Fibroblast of upper back skin (primary cell): ENCODE results near the gene STK38.
"Not testable (repeated sequence)": the region's sequence is repeated elsewhere in the genome, so short reads cannot be mapped to it uniquely, and the experiment has no call there.

ENCODE experiments used
- DNase-seq: peaks from one replicate; pipeline ENCODE4 v3.0.0-alpha.2; 2013

Gene STK38

GRCh38 chr6:36517408-36517807, 29.9 kb downstream of the STK38 start:
- no peak for DNase-seq

- DNase-seq: no peak
These were observed 30.3 kb downstream of the STK38 start for GRCh38 chr6:36516988-36517387.

DNA sequence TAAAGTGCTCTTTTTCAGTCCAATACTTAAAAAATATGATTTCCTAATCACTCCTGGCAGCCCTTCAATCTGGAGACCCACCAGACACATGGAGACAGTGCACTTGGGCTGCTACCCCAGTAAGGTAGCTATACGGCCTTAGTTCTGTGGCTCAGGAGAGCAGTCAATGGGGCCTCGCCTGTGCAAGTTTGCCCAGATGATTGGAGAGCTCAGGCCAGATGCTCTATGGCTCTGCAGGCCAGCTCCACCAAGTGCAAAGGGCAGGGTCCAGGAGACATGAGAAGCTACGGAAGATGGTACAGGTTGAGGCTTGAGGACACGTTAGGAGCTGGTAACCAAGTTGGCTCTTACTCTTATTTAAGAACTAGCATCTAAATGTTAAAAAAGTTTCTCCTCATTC, 30.7 kb downstream of the STK38 start:
- DNase-seq: no peak

DNA sequence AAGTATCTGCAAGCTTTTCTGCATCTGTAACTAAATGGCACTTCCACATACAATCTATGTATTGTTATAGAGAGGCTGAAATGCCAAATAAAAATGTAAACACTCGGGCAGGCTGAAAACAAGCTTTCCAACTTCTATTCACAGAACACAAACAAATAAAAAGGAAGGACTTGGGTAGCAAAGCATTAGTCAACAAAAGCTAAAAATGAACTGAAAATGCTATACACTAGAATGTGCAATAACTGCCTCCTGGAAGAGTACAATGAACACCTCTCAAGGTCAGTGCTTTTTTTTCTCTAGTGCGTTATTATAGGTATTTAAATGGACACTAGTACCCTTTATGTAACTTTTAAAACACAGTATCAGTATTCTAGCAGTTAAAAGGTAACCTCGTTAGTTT, 31.4 kb downstream of the STK38 start:
- no peak for DNase-seq

DNA sequence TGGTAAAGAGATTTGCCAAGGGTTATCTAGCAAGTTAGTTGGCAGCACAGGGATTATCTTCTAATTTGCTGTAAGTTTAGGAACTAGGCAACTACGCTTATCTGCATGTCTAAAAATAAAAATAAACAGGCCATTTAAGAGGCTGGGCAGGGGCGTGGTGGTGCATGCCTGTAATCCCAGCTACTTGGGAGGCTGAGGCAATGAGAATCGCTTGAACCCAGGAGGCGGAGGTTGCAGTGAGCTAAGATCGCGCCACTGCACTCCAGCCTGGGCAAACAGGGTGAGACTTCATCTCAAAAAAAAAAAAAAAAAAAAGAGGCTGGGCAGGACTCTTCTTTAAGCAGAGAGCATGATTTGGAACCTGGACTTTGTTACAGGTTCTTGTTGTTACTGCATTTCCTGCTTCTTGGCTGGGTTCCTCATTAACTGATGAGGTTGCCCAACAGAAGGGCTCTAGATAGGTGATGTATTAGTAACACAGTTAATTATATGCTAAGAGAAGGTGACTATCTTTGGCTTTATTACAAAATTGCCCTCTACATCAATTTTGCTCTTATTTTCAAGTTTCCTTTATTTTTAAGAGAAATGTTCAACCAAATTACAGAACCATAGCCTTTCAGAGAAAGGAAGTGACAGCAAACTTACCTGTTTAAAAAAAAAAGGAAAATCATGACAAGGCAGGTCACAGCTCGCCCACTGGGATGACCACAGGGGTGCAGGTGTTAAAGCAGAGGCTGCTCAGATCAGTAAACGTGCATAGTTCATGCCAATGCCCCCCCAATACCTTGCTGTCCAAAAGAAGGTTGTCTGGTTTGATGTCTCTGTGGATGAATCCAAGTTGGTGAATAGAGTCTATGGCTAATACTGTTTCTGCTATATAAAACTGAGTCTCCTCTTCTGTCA, 32.5 kb downstream of the STK38 start:
- no peak for DNase-seq

- DNase-seq: no peak
These were observed 36.9 kb downstream of the STK38 start for GRCh38 chr6:36510365-36510764.

DNA sequence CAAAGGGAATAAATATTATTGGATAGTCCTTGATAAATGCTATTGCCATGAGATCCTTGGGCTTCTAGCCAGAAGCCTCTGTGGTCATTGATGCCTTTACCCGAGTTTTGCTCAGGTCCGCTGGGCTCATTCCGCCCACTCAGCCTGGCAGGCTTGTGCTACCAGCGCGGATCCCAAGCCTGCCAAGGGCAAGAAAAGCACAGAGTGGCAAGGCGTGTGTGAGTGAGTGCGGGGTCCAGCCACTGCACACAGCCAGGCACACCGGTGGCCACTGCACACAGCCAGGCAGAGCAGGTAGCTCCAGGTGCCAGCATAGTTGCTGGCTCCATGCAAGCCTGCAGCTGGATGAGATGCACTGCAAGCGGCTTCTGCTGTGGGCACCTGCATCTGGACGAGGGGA, 38.7 kb downstream of the STK38 start:
- DNase-seq: no peak

DNA sequence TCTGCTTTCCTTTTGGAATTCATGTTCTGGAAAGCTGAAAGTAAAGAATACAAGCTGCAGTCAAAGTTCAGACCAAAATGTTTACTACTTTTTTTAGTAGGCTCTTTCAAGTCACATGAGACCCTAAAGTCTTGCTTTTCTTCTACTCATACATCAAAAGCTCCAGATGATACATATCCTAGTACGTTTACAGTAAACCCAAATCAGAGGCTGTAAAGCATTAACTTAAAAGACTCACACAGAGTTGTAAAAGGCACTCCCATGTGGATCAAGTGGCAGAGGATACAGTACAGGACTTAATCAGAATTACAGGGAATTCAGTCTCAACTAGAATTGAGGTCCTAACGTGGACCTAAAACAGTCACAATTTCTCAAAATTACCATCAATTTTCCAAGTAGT, 40.7 kb downstream of the STK38 start:
- DNase-seq: no peak

- DNase-seq: no peak
These were observed 41.3 kb downstream of the STK38 start for GRCh38 chr6:36505744-36506534.

DNA sequence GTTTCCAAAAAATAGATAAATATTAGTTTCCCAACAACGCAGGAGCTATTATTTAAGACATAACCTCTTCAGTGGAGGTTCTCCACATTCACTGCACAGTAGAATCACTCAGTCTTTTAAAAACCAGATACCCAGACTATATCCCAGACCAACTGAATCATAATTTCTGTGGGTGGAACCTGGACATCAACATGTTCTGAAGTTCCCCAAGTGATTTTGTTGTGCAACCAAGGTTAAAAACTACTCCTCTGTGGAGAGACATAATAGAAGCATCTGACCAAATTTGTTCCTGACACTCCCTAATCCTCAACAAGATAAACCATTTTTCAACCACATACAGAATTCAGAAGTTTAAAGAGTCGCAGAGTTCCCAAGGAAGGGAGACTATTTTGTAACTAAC, 42.3 kb downstream of the STK38 start:
- no peak for DNase-seq

DNA sequence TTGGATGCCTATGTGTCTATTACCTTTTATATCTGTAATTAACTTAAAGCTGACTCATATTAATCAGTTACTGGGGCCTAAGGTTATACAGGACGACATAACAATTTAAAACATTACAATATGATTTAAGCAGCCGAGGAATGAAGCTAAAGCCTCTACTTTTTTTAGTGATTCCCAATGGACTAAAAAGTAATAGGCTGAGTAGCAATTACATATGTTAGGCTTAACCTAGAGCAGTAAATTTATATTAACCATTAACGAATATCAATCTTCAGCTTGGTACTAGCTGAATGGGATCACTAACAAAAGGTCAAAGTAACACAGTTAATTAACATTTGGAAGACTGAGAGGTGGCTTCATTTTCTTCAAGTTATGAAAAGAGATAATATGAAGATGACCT, 43.1 kb downstream of the STK38 start:
- DNase-seq: no peak

- DNase-seq: no peak
These were observed 45.6 kb downstream of the STK38 start for GRCh38 chr6:36501686-36502085.

DNA sequence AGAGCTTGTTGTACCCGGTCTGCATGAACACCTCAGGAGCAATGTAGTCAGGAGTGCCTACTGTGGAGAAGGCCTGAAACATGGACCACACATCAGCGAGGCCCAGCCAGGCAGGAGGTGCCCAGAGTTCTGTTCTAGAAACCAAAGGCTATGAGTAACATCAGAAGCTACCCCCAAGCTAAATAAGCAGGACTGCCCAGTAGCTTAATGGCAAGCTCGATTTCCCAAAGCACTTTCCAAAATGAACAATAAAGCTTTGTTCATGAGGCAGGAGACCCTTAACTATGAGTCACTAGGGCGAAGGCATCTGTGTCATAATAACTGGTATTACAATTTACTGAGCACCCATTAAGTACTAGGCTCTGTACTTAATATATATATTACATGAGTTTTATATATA, 47.4 kb downstream of the STK38 start:
- no peak for DNase-seq

DNA sequence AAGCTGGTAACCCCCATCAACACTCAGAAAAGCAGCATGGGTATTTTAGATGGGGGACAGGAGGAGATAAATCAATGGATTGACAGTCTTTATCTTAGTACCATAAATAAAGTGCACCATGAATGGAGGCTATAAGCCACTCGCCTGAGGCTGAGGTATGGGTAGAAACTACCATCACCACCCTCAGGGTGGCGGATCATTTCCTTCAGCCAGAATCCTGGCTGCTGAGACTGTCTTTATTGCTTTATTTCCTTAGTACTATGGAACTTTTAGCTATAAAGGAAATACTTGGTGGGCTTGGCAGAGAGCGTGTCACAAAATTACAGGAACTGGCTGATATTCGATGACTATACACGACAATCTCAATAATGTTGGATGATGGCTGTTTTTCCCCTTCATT, 52.2 kb downstream of the STK38 start:
- DNase-seq: no peak

DNA sequence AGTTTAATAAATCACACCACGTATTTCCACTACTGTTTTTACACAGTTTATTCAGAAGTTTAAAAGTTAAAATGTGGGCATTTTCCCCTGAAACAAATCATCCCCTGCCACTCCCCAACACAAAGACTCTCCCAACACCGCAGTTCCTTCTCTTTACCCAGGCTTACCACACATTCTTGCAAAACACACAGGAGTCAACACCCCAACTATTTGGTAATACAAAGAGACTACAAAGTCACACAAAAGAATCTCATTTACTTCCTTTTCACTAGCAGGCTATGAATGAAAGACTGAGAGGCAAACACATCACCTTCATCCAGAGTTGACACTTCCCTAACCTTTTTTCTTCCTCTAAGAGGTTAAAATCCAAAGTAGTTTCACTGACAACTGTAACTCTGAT, 53.4 kb downstream of the STK38 start:
- DNase-seq: no peak

DNA sequence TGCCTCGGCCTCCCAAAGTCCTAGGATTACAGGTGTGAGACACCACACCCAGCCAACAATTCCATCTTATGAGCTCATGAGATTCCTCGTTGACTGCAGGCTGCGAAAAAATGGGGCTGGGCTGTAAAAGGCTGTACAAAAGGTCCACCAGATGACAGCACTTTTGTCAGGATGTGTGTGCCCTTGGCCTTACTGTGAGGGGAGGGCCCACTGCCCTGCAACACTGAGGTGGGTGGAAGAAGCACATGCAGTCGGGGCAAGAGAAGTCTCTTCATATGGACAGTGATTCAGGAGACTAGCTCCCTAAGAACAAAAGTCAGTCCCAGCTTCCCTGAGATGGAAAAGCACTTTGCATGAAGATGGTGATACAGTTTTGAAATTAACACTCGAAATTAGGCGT, 54.0 kb downstream of the STK38 start:
- DNase-seq: no peak

DNA sequence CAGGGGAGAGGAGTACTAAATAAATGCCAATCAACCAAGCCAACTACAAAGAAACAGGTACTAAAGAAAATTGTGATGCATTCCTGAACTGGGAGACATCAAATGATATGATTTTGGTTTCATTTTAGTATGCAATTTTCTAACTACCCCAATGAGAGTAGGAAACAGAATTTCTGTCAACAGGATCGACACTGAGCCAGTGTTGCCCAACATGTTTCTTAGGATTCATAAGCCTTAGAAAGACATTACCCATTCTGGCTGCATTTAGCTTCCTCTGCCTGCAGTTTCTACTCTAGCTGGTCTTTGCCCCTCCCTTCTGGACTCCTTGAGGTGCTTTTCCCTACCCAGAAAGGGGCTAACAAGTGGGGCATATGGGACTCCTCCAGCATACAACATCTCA, 54.7 kb downstream of the STK38 start:
- no peak for DNase-seq

DNA sequence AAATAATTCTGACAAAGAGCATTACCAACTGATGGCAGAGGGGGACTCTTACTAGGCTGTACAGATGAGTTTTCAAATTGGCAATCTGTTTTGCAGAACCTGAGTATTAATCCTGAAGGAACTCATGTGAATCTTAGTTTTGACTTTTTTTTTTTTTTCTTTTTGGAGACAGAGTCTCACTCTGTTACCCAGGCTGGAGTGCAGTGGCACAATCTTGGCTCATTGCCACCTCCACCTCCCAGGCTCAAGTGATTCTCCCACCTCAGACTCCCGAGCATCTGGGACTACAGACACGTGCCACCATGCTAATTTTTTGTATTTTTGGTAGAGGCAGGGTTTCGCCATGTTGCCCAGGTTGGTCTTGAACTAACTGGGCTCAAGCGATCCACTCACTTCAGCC, 55.2 kb downstream of the STK38 start:
- no peak for DNase-seq

DNA sequence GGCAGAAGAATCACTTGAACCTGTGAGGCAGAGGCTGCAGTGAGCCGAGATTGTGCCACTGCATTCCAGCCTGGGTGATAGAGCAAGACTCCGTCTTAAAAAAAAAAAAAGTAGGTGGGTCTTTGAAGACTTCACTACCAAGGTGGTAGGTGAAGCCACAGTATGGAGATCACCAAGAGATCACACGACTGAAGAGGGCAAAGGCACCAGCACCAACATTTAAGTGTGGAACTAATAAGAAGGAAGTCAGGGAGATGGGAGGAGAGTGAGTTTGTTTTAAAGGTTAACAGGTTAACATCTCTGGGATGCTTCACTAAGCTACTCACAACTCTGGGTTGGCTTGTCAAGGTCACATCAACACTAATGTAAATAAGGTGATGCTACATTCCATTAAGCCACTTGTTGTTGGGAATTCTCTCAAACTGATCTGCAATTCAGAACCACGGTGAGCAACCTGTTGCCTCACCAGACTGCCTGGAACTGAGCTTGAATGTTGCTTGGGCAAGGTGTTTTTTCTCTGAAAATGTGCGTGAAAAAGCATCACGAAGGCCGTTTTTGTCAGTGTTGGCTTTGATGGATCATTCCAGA, 55.8 kb downstream of the STK38 start:
- no peak for DNase-seq

- no peak for DNase-seq
These were observed 57.9 kb downstream of the STK38 start for GRCh38 chr6:36489426-36489825.

- no peak for DNase-seq
These were observed 59.1 kb downstream of the STK38 start for GRCh38 chr6:36488221-36488620.

DNA sequence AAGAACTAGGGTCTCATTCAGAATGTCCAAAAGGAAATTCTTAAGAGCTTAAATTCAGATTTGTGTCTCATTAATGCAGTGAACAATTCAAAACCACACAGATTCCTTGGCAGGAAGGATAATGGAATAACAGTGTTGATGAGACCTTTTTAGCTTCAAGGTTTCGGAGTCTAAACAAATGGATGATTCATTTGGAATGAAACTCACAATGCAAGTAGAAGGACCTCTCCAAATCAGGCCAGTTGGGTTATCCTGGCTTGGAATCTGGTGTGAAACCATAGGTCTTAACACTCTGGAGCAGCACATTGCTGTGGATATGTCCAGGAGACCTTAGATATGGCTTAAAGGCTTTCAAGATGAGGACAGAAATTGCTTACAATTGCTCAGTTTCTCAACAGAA, 59.6 kb downstream of the STK38 start:
- peak; percentile 32 for DNase-seq

GRCh38 chr6:36484736-36485135, 62.5 kb downstream of the STK38 start:
- DNase-seq: no peak

- not testable (repeated sequence) for DNase-seq
These were observed 64.0 kb downstream of the STK38 start for GRCh38 chr6:36483326-36483725.
